Fibroblast of pulmonary artery (primary cell): ENCODE measurements around the gene PRXL2A.

ENCODE experiments used
- DNase-seq: peaks from one replicate; pipeline ENCODE4 v3.0.0-alpha.2; 2010; ENCODE audit warnings: low read depth
- H3K4me3 ChIP-seq: replicated peaks from 2 replicates; pipeline ENCODE4 v1.5.1; 2011; ENCODE audit warnings: low read depth, mild to moderate bottlenecking, control low read depth, low read length, moderate library complexity
- CTCF ChIP-seq: IDR thresholded peaks from 2 replicates; pipeline ENCODE4 v1.5.1; 2011; ENCODE audit warnings: mild to moderate bottlenecking, control low read depth, low read length, inconsistent platforms; ENCODE audit errors: missing control alignments

PRXL2A gene

GRCh38 chr10:80379701-80380100, 28.6 kb upstream of the PRXL2A start:
- no peak overlapping the region for H3K4me3 ChIP-seq
- TF ChIP-seq CTCF, result no peak
- no peak for DNase-seq

GRCh38 chr10:80380185-80380584, 28.2 kb upstream of the PRXL2A start:
- no peak for TF ChIP-seq CTCF
- DNase-seq, result no peak
- H3K4me3 ChIP-seq, result no peak overlapping the region

- DNase-seq, result peak; percentile 68
Measured at GRCh38 chr10:80382989-80383388, 25.4 kb upstream of the PRXL2A start.

GRCh38 chr10:80390740-80391139, 17.6 kb upstream of the PRXL2A start:
- DNase-seq, result no peak
- TF ChIP-seq CTCF, result no peak
- H3K4me3 ChIP-seq, result no peak overlapping the region

More at GRCh38 chr10:80382989-80383388, 25.4 kb upstream of the PRXL2A start:
- no peak overlapping the region for H3K4me3 ChIP-seq
- peak; percentile 67 for TF ChIP-seq CTCF

- no peak overlapping the region for H3K4me3 ChIP-seq
- no peak for TF ChIP-seq CTCF
- peak; percentile 34 for DNase-seq
Measured at GRCh38 chr10:80392250-80392649, 16.1 kb upstream of the PRXL2A start.

GRCh38 chr10:80394358-80394916, 13.9 kb upstream of the PRXL2A start:
- TF ChIP-seq CTCF, result no peak
- no peak overlapping the region for H3K4me3 ChIP-seq
- DNase-seq, result no peak

GRCh38 chr10:80397014-80397413, 11.3 kb upstream of the PRXL2A start:
- DNase-seq, result no peak

More at GRCh38 chr10:80397014-80397413, 11.3 kb upstream of the PRXL2A start:
- no peak for TF ChIP-seq CTCF
- no peak overlapping the region for H3K4me3 ChIP-seq
